Medulla oblongata (tissue), 1 donor: Measurements from ENCODE around the gene SLC11A1.

Experiments used
- DNase-seq: peaks from one replicate; pipeline ENCODE4 v3.0.0-alpha.2; 2015; ENCODE audit errors: extremely low spot score

The SLC11A1 gene

DNA sequence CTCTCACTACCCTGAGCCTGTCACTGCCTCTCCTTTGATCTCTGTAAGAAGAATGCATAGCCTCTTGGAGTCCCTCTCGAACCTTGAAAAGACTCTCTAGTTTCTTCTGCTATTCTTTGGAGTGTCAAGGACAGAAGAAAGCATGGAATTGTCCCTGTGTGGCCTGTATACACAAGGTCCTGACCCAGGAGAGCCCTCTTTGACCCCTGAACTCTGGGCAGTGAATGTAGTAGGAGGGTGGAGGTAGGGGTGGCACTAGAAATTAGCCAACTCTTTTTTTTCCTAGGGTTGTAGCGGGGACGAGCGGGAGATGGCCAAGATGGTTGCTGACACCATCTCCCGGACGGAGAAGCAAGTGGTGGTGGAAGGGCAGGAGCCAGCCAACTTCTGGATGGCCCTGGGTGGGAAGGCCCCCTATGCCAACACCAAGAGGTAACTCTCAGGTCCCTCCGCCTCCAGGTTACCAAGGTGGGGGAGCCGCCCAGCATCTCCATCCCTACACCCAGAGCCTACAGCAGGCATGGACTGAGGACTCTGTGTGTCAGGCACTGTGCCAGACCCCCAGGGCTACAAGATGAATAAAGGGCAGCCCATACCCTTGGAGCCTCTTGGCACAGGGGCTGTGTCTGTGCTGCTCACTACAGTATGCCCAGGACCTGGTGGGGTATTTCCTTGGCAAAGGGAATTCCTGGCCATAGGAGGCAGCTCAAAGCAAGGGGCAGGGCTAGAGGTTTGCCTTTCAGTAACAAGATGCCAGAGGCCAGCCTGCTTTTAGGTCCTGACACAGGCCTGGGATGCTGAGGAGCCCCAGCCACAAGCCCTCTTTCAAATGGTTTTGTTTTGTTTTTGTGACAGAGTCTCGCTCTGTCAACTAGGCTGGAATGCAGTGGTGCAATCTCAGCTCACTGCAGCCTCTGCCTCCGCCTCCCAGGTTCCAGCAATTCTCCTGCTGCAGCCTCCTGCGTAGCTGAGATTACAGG, 53.2 kb downstream of the SLC11A1 start:
- DNase-seq, result no peak

DNA sequence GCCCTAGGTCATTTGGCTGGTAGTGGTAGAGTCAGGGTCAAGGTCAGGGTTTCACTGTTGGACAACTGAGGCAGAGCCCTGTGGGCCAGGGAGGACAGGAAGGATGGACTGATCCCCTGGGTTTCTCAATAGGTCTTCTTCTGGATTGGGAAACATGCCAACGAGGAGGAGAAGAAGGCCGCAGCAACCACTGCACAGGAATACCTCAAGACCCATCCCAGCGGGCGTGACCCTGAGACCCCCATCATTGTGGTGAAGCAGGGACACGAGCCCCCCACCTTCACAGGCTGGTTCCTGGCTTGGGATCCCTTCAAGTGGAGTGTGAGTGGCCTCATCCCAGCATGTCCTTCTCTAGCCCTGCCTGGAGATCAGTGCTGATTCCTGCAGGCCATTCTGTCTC, 54.9 kb downstream of the SLC11A1 start:
- DNase-seq, result no peak

DNA sequence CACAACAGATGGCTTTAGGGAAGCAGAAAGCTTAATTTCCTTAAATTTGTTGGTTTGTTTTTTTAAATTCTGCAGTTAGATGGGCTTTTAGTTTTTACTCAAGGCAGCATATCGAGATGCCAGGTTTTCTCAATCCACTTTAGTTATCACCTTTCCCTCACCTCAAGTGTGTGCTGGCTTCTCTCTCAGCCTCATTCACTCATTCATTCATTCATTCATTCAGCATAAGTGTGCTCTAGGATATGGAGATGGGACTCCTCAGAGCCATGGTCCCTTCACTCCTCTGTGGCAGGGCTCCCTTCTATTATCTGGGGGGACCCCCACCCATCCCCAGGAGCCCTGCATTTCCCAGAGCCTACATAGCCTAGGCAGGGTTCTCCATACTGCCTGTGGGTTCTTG, 55.9 kb downstream of the SLC11A1 start:
- DNase-seq, result no peak

DNA sequence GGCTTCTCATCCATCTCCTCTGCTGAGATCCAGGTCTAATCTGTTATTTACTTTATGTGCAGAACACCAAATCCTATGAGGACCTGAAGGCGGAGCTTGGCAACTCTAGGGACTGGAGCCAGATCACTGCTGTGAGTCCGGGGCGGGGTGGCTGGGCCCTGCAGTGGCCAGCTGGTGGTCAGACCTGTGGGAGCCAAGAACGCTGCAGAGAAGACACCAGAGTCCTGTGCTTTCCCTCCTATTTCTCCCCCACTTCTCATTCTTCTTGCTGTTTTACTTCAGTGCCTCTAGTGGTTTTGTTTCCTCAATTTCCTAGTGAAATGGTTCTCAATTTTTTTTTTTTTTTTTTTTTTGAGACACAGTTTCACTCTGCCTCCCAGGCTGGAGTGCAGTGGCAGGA, 56.5 kb downstream of the SLC11A1 start:
- DNase-seq, result no peak

DNA sequence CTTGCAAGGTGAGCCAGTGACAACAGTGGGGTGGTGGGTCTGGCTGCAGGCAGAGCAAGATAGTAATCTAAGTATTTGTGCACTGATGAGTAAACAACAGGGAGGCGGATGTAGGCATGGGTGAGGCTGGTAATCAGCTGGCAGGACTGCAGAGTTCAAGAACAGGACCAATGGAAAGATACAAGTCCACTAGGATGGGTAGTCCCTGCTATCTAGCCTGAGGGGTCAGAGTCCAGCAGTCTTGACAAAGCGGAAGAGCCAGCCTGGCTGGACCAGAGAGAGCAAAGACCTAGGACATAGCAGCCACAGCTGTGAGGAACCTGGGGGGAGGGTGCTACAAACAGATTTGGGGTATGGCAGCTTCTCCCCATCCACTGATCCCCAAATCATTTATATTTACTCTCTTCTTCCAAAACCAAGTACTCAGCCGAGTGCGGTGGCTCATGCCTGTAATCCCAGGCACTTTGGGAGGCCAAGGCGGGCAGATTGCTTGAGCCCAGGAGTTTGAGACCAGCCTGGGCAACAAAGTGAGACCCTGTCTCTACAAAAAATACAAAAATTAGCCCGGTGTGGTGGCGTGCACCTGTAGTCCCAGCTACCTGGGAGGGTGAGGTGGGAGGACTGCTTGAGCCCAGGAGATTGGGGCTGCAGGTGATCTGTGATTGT, 62.8 kb downstream of the SLC11A1 start:
- DNase-seq, result no peak

DNA sequence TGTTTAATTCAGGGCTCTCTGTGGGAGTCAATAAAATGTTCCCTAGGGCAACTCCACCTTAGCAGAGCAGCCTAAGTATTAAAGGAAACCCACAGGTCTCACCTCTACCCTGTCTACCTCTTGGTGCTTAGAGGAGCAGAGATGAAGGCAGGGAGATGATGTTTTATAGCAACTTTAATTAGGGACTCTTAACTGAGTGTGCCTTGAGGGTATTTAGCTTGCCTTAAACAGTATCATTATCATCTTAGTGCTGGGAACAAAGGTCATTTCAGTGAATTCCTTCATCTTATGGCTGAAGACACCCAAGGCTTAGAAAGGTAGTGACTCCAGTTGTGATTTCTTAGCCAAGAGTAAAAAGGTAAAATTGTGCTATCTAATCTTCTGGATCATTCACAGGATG, 63.5 kb downstream of the SLC11A1 start:
- DNase-seq, result no peak
